HG03045 (cell line): Measurements from ENCODE around the gene NTNG1.

Experiments used
- ATAC-seq: cut with Tn5 transposase; IDR thresholded peaks from one replicate; pipeline ENCODE4 v1.9.1; 2021; ENCODE audit warnings: mild to moderate bottlenecking, moderate library complexity; ENCODE audit not compliant: unreplicated experiment

The NTNG1 gene

GRCh38 chr1:107326824-107327445 lies 186.1 kb downstream of the NTNG1 start:
- ATAC-seq: no peak

- ATAC-seq: no peak
Observed at GRCh38 chr1:107327446-107327845, 186.6 kb downstream of the NTNG1 start.

GRCh38 chr1:107328087-107328486 lies 187.2 kb downstream of the NTNG1 start:
- ATAC-seq: no peak

- ATAC-seq: no peak
Observed at GRCh38 chr1:107339775-107340174, 198.9 kb downstream of the NTNG1 start.

DNA sequence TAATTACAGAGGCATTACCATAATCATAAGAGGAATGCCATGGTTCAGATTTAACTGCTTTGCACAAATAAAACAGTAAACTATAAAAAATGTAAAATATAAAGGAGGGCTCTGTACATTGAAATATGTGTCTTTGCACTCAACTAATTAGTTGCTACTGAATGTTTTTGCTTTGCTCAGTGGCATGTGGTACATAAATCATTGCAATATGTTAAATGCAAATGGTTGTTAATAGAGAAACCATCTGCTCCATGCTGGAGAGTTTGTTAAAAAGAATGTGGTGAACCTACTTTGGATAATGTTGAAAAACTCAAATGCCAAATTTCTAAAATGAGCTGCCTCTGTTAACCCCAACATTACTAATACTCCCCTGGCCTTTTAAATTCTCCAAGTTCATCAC lies 201.5 kb downstream of the NTNG1 start:
- ATAC-seq: no peak

DNA sequence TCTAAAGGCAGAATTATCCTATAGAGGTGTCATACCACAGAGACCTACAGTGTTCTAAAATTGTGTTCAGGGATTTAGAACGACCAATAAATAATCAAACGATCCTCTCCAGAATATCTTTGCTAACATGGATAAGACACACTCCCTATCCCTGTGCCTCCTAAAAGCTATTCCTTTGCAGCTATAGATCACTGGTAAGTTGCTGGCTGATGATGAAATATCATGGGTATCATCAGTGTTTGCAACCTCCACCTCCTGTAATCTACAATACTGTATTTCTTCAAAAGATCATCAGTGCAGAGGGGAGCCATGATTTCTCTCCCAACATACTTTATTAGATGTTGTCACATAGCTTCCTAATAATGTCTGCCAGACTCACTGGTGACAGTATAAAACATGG lies 201.9 kb downstream of the NTNG1 start:
- ATAC-seq: no peak

GRCh38 chr1:107343601-107344000 lies 202.8 kb downstream of the NTNG1 start:
- ATAC-seq: no peak

DNA sequence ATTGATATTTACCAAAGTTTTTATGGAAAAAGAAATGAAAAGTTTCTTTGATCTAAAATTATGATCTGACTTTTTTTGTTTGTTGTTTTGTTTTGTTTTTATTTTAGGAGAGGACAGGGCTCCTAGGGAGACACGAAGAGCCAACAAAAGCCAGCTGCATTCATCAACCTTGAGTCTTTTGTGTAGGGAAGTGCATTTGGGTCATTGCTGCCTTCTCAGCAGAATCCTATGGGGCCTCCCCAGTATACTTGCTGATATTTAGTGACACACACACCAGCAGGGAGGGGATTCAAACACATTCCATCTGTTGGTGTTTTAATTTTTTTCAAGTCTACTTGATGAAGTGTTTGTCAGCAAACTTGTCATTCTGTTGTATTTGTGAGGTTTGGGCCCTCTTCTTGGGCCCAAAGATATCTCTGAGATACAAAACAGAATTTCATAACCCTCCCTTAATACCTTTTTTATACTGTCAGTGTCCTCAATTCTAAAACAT lies 203.5 kb downstream of the NTNG1 start:
- no peak for ATAC-seq

DNA sequence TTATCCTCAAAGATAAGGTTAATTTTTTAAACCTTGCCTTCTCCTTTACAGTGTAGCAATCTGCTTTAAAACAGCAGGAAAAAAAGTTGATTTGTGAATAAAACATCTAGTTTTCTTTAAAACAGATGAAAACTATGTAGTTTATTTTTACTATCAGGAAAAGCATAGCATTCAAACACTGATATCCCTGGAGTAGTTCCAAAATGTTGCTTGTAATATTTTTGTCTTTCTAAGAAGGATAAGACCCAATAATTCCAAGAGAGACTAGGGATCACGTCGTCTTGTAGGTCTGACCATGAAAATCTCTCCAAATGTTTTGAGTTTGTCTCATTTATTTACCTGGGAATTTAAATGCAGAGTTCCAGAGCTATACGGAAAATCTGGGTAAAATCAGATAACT lies 204.0 kb downstream of the NTNG1 start:
- ATAC-seq: no peak

GRCh38 chr1:107352850-107353249 lies 212.0 kb downstream of the NTNG1 start:
- ATAC-seq: no peak

DNA sequence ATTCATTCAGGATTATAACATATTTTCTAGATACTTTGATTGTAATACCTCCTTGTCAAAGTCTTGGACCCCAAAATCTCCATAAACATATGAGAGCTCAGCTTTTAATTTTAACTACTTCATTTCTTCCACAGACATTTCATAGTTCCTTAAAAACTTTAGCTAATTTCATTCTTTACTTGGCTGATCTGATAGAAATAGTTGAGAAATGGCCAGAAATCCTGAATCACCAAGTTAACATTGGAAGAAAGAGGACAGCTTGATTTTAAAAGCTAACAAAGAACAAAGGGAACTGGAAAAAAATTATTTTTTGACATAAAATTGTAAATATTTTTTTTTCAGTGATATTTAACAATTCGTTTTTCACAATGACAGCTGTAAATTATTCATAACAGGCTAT lies 216.5 kb downstream of the NTNG1 start:
- ATAC-seq: no peak

- no peak for ATAC-seq
Observed at GRCh38 chr1:107358619-107359327, 217.9 kb downstream of the NTNG1 start.

DNA sequence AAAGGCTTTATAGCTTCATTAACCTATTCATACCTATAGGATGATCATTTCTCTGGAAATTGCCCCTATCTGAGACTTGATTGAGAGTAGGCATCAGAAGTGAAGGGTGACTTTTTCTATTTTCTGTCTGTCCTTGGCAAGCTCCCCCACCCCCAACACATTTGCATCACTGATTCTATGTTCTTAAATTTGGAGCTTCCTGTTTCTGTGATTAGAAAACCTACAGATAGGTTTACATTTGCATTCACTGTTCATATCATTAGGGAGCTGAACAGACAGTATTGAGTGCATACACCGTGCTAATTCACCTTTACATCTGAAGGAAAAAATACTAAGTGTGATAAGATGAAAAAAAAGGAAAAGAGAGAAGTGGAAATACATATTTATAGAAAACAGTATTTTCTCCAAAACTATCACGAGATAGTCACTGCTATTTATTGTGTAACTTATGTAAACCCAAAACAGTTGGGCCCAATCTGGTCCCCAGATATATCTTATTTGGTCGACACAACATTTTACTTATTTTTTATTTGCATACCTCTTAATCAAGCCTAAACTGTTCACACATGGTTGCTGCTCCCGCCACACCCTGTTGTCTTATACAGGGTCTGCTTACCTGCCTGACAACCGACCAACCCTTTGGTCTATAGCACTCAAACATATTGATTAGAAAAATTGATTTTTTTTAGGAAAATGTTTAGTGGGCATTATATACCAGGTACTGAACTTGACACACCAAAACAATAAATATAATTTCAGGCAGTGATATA lies 218.8 kb downstream of the NTNG1 start:
- ATAC-seq: peak; percentile 49

GRCh38 chr1:107362468-107363140 lies 221.8 kb downstream of the NTNG1 start:
- ATAC-seq: peak; percentile 78

DNA sequence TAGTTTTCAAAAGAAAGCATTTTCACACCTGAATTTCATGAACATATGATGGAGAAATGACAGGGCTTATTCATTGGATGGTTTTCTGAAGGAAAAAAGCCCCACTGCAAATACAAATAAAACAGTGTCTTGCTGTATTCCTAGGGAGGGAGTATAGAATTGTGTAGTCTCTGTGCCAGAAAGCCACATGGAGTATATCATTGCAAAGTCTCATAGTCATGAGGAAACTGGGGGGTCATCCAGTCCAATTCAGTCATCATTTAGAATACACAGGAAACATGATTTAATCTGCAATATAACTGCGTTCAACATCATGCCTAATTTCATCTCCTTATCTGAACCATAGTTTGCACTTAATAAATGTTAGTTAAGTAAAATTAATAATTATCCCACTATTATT lies 222.3 kb downstream of the NTNG1 start:
- ATAC-seq: no peak

- ATAC-seq: no peak
Observed at GRCh38 chr1:107365527-107366240, 224.8 kb downstream of the NTNG1 start.

GRCh38 chr1:107378426-107378825 lies 237.6 kb downstream of the NTNG1 start:
- no peak for ATAC-seq

DNA sequence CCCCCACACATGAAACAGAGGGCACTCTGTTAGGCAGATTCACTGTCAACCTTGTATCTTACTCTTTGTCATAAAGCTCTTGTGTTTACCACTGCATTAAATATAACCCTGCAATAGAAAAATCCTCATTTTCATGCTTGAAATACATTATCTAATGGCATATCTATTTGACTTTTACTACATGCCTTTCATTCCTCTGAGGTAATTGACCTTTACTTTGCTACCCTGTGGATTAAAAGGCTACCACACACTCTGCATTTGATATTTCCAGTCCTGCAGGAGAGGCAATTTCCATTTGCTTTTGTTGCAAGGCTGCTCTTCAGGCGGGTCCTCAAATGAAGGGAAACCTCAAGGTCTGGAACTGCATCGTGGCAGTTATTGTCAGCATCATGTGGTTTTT lies 238.0 kb downstream of the NTNG1 start:
- no peak for ATAC-seq

DNA sequence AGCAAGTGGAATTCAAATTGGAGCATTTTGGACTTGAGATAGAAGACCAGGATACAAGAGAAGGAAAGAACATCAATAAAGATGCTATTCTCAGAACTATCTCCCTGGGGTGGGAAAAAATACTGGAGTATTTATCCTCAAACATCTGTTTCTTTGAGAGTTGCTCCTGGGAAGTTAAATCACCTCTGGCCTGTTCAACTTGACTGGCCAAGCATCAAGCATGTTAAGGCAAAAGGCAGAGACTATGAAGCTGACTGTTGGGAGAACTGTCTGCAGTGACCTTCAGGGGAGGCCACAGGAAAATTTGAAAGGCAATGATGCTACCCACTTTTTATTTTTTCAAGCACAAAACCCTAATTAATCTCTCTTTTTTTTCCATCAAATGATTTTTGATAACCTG lies 239.0 kb downstream of the NTNG1 start:
- no peak for ATAC-seq
